Left ventricle myocardium superior (tissue), 1 donor: Measurements from ENCODE around the gene FAM83C. TPM values are rescaled to one million over a fixed set of nuclear protein-coding genes. Genes with fewer than 3 reads are reported as not detected.

Experiments used
- ATAC-seq: fragments of 200-7000 bp; cut with Tn5 transposase; one replicate; pipeline ENCODE4 v1.9.1; 2020; ENCODE audit warnings: mild to moderate bottlenecking, moderate library complexity
- DNase-seq: peaks from one replicate; pipeline ENCODE4 v3.0.0-alpha.2; 2020
- intact Hi-C: fragments of 100-400 bp; cut with micrococcal nuclease; formaldehyde crosslinking; loops from one replicate; pipeline ENCODE4 v1.11.0; 2022
- long read RNA-seq: library from polyadenylated mRNA; unstranded; transcript quantifications from one replicate; pipeline ENCODE4 v2.0.0, GENCODE V29; 2021
- total RNA-seq: library from RNA; stranded (reverse); fragmentation: NEBNext Ultra II Directional; extraction: Animal tissue kit (Norgen Biotek cat#: 25700); gene quantifications from one replicate; pipeline ENCODE4 v1.2.1, GENCODE V29; 2021
- donor health status: DM: no; HTN: yes; CAD: no; lungs with severe emphysema.

FAM83C gene
- not detected for total RNA-seq
- long read RNA-seq = 0 reads

DNA sequence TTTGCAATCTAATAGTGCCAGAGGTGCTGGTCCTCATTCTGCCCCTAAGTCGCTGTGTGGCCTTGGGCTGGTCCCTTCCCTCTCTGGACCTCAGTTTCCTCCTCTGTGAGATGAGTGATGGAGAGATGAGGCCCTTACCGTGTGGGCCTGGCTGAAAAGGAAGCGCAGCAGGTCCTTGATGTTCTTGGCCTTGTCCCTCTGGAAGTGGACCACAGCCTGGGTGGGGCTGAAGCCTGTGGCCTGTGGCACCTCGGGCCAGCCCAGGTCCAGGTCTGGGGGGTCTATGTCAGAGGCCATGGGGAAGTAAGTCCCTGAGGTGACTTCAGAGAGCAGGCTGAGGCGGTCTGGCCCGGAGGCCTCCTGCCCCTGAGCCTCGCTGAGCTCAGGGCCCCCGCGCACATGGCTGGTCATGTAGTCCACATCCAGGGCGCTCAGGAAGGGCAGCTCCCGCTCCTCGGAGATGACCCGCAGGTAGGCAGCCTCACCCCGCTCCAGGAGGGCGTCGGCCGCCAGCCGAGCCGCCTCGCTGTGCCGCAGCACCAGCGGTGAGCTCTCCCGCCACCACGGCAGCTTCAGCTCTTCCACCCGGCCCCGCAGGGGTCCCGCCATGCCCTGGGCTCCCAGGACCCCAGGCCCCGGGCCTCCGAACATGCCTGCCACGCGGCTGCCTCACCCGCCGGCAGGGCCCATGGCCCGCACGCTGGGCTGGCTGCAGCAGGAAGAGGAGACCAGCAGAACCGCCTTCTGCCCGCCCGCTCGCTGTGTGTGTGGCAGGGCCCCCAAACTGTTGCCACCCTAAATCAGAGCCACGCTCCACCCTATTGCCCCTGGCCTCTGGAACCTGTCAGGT, at the start of gene FAM83C:
FAM83C (minus strand) TSS at position 772 of the 850 bp plus-strand sequence; CDS start at position 651, 121 bp downstream.
- no peak for ATAC-seq
- intact Hi-C loops = no loop called here
- no peak for DNase-seq

DNA sequence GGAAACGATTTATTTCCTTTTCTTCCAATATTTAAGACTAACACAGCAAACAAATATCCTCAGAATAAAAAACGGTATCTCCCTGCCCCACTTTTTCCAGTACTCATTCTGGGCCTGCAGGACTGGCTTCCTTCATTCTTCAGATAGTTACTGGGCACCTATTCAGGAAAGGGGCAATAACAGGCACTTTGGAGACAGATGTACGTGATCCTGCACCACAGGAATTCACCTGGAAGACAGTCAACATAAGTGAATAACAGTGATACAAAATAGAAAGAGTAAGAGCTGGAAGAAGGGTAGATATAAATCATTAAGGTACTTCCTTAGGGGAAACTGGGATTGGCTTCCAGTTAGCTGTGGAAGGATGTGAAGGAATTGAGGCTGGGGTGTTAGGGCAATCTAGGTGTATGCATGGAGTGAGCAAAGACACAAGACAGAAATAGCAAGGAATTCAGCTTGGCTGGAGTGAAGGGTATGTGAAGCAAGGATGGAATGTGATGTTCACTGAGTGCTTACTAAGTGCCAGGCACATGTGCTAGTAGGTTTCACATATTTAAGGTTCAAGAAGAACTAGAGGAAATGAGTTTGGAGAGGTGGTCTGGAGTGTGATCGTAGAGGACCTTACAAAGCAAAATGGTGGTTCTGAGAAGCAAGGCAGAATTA, 49.3 kb upstream of the FAM83C start:
- peak; percentile 35 for ATAC-seq
- intact Hi-C loops = no loop called here
- DNase-seq = no peak

DNA sequence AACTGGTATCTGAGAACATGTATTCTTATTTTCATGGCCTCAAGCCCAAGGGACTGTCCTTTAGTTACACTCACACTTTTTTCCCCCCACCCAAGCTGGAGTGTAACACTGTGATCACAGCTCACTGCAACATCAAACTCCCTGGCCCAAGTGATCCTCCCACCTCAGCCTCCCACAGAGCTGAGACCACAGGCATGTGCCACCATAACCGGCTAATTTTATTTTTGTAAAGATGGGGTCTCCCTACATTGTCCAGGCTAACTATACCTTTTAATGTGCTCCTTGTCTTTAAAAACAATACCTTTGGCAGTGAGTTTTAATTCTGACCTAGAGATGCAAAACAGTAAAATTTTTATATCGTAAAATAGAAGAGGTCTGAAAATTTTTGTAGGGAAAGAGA, 48.2 kb upstream of the FAM83C start:
- intact Hi-C loops = no loop called here

GRCh38 chr20:35339636-35340035, 47.4 kb upstream of the FAM83C start:
- DNase-seq (no peak), ATAC-seq (no peak)
- intact Hi-C loops = no loop called here

More for the DNA sequence above, 48.2 kb upstream of the FAM83C start:
- no peak for DNase-seq
- ATAC-seq = no peak

- ATAC-seq (no peak), DNase-seq (no peak)
- intact Hi-C loops = no loop called here
These were observed 46.8 kb upstream of the FAM83C start for GRCh38 chr20:35339007-35339406.

DNA sequence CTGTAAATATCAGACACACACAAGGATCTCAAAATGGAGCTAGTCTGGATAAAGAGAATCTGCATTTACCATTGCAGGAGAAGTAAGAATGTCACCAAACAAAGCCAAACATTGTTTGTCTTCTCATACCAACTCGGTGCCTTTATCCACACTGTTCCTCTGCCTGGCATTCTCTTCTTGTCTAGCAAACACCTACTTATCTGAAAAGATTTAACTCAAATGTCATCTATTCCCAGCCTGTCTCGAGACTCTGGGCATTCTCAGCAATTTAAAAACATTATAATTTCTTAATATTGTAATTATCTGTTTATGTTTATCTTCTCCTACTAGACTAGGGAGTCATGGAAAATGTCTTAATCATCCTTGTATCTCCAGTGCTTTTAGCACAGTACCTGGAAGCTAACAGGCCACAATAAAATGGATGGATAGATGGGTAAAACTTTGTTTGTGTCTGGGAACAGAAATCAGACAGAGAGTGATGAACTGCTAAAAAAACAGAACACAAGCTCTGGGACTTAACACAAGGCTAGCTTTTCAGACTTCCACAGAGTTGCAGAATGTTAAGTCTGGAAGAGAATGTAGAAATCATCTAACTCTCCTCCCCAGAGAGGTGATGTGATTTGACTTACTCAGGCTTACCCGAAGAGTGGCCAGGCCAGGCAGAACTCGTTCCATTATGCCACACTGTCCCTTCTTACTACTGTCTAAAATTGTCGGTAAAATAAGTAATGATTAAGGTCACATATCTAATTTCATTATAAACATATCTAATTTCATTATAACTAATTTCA, 42.3 kb upstream of the FAM83C start:
- DNase-seq = no peak
- intact Hi-C loops = no loop called here
- peak; percentile 36 for ATAC-seq

GRCh38 chr20:35333606-35334005, 41.4 kb upstream of the FAM83C start:
- no peak for ATAC-seq

GRCh38 chr20:35332540-35333200, 40.4 kb upstream of the FAM83C start:
- ATAC-seq (no peak), DNase-seq (no peak)
- intact Hi-C loops = no loop called here

More at GRCh38 chr20:35333606-35334005, 41.4 kb upstream of the FAM83C start:
- DNase-seq = no peak
- intact Hi-C loops = no loop called here

- intact Hi-C loops = no loop called here
- ATAC-seq (peak; percentile 47), DNase-seq (no peak)
These were observed 37.4 kb upstream of the FAM83C start for GRCh38 chr20:35329435-35330139.

DNA sequence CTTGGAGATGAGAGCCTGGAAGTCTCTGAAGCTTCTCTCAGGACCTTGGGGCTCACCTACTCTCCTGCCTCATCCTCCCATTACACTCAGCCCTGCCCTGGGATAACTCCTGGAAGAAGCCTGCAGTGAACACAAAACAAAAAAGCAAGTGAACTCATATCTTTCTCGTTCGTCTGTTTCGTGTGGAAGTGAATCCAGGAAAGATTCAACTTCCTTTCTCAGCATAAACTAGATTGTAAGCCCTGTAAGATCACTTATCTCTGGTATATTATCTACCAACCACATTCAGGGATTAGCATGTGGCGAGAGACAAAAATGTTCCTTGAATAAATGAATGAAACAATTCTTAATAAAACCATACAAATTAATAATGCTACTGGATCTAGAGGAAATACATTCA, 36.5 kb upstream of the FAM83C start:
- ATAC-seq = no peak
- intact Hi-C loops = no loop called here
- no peak for DNase-seq

DNA sequence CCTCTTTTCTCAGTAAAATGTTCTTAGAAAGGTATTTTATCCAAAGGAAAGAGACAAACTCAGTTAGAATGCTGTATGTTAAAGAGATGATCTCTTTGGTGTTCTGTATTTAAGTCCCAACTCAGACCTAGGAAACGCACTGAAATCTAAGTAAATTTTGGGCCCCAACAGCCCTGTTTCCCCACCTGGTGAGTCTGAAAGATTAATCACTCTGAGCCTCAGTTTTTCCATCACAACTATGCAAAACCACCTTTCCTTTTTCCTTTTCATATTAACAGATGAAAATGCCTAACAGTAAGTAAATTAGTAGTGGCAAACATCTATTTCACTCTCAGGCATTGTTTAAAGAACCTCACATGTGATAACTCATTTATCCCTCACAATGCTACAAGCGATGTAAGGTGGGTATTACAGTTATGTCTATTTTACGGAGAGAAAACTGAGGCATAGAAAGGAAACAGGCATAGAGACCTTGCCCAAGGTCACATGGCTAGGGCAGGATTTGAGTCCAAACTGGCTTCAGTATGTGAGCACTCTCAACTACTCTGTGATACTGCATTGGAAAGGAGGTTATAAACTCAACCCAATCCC, 36.0 kb upstream of the FAM83C start:
- intact Hi-C loops = no loop called here
- ATAC-seq (no peak), DNase-seq (no peak)

DNA sequence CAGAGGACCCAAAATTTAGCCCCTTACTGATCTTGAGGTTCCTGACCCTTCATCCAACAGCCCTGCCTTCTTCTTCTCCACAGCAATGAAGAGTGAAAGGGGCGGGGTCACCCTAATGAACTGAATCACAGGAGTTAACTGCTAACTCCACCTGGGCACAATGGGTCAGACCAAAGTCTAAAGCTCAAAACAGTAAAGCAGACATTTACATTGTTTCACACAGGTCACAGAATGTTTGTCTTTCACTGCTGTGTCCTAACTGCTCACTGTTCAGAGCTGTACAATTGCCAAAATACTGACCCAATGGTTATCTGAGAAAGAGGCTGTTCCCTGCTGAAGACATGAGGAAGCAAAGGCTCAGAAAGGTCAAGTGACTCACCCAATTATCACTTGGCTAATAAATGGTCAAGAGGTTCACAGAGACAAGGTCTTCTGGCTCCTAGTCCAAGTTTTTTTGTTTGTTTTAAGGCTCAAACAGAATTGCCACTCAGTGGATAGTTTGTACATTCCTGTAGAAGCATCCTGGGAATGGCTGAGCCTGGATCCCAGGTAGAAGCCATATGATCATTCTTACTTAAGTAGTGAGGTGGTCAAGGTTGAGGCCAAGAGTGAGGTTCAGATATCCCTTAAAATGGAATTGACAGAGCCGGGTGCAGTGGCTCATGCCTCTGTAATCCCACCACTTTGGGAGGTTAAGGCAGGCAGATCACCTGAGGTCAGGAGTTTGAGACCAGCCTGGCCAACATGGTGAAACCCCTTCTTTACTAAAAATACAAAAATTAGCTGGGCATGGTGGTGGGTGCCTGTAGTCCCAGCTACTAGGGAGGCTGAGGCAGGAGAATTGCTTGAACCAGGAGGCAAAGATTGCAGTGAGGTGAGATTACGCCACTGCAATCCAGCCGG, 35.1 kb upstream of the FAM83C start:
- intact Hi-C loops = no loop called here
- no peak for DNase-seq
- ATAC-seq = peak; percentile 60

DNA sequence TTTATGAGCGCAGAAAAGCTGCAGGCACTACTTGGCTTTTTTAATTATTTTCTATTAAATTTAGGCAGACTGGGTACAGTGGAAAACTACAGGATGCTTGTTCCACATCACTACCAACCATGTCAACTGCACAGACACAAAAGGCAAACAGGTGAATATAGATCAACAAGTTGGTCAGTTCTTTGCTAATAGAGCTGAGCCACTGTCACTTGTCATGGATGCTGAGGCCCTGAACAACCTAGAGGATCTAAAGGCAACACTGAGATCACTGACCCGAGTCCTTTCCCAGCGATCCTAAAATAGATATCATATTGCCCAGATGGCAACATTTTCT, 34.5 kb upstream of the FAM83C start:
- ATAC-seq (no peak), DNase-seq (no peak)
- intact Hi-C loops = no loop called here

- intact Hi-C loops = no loop called here
- DNase-seq (no peak), ATAC-seq (peak; percentile 52)
These were observed 34.0 kb upstream of the FAM83C start for GRCh38 chr20:35326021-35326739.

- intact Hi-C loops = no loop called here
- ATAC-seq (peak; percentile 17), DNase-seq (no peak)
These were observed 33.2 kb upstream of the FAM83C start for GRCh38 chr20:35325401-35325800.

DNA sequence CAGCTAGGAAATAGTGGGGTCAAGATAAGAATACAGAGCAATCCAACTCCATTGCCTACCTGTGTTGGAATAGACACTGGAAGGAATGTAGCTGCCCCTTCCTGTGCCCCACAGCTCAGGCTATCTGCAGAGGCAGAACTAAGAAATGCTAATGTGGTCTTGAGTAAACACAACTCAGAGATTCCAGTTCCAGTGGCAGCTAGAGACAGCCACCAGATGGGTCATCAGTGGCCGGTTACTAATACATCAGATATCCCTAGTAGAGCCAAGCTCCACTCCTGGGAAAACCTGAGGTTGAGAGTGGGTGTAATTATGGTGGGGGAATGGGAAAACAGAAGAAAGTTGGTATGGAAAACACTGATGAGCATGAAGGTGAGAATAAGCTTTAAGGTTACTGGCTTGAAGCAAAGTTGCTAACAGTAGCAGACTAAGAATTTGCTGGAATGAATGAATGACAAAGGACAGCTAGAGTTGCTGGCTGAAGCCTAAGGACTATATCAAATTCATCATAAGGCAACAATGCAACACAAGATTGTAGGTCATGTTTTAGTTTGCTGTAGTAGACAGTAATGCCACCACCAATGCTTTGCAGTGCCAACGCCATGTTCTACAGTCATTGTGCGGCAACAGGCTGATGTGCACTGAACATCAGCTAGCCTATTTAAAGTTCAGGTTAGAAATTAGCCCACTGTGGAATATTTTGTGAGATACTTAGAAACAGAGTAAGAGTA, 28.3 kb upstream of the FAM83C start:
- intact Hi-C loops = no loop called here
- DNase-seq (no peak), ATAC-seq (no peak)
